ENCODE data around the gene RALGPS1.

RALGPS1 gene

DNA sequence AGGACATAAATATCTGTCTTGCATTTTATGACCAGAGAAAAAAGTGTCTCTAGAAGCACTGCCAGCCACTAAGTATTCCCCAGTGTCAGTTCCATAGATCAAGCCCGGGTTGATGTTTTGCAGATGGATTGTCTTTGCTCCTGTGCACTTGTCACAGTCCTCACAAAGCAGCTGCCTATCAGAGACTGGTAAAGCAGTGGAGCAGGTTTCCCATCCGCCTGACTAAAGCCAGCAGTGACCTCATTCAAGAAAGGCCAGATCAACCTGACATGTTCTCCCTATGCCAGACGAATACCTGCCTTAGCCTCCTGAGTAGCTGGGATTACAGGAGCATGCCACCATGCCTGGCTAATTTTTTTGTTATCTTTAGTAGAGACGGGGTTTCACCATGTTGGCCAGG is 323.2 kb downstream of the RALGPS1 start:
- TF ChIP-seq CTCF (IDR thresholded peaks at IDR 0.05; ENCODE audit: borderline replicate concordance, insufficient read depth, low read depth, low read length): no peak

DNA sequence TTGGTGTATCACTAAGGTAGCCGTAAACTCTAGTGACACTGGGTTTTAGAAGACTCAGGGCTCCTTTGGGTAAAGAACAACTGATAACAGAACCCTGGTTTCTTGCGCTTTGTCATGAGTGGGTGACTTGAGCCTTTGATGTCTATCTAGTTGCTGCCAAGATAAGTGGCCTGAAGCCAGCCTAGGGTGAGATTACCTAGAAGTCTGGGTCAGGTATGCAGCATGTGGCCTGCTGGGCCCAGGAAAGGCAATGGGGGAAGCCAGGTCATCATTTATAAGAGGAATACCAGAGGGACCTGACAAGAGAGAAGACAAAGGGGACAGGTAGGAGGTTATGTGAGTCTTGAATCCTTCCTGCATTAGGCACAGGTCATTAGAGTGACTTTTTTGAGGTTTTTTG is 326.8 kb downstream of the RALGPS1 start:
- TF ChIP-seq CTCF (IDR thresholded peaks at IDR 0.05; ENCODE audit: borderline replicate concordance, insufficient read depth, low read depth, low read length): no peak

More for the DNA sequence above, 323.2 kb downstream of the RALGPS1 start:
- no peak overlapping the region for H3K4me3 ChIP-seq (ENCODE audit: low read depth, low read length)

GRCh38 chr9:127244609-127245601 is 330.3 kb downstream of the RALGPS1 start:
- peak overlapping the region; percentile 75 for H3K4me3 ChIP-seq (ENCODE audit: low read depth, low read length)
- TF ChIP-seq CTCF (IDR thresholded peaks at IDR 0.05; ENCODE audit: borderline replicate concordance, insufficient read depth, low read depth, low read length): no peak

More for the DNA sequence above, 326.8 kb downstream of the RALGPS1 start:
- H3K4me3 ChIP-seq (ENCODE audit: low read depth, low read length): no peak overlapping the region

- H3K4me3 ChIP-seq (ENCODE audit: low read depth, low read length): peak overlapping the region; percentile 75
- TF ChIP-seq CTCF (IDR thresholded peaks at IDR 0.05; ENCODE audit: borderline replicate concordance, insufficient read depth, low read depth, low read length): no peak
Observed at GRCh38 chr9:127245637-127246164, 331.1 kb downstream of the RALGPS1 start.

DNA sequence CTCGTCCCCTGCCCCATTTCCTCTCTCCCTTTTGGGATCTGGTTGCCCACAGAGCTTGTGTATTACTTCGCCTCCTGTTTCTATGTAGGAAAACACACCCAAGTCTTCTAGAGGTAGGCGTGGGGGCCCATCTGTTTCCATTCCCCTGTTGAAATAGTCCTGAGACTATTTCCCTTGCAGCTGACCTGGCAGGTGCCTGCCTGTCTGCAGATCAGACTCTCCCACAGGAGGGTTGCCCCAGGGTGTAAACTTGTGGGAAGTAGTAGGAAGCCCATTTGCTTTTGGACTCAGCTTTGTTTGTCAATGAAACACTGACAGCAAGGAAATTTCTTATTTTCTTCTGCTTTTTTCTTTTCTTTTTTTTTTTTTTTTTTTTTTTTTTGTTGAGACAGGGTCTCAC is 333.7 kb downstream of the RALGPS1 start:
- no peak overlapping the region for H3K4me3 ChIP-seq (ENCODE audit: low read depth, low read length)
- TF ChIP-seq CTCF (IDR thresholded peaks at IDR 0.05; ENCODE audit: borderline replicate concordance, insufficient read depth, low read depth, low read length): no peak

- no peak overlapping the region for H3K4me3 ChIP-seq (ENCODE audit: low read depth, low read length)
- TF ChIP-seq CTCF (IDR thresholded peaks at IDR 0.05; ENCODE audit: borderline replicate concordance, insufficient read depth, low read depth, low read length): no peak
Observed at GRCh38 chr9:127249877-127250276, 335.3 kb downstream of the RALGPS1 start.

Measured in GM12875 (cell line).